Inflammatory macrophage treated with lipopolysaccharide for 4 hours (primary cell): ENCODE measurements around the gene TMEM132E.

Experiments used
- DNase-seq: peaks from one replicate; pipeline ENCODE4 v3.0.0-alpha.2; 2020

Gene TMEM132E

GRCh38 chr17:34667656-34668055 is 88.3 kb downstream of the TMEM132E start:
- no peak for DNase-seq

DNA sequence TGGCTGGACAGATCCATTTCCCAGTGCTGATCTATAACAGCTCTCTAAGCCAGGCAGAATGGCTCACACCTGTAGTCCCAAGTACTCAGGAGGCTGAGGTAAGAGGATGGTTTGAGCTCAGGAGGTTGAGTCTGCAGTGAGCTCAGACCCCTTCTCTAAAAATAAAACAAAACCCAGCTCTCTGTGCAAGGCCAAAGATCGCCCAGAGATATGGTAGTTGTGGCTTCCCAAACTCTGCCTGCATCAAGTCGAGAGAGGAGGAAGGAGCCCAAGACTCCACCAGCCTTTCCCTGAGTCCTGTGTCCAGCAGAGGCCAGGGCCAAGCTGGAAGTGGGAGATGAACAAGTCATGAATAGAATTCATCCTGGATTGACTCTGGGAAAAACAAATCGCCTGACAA is 88.8 kb downstream of the TMEM132E start:
- no peak for DNase-seq

DNA sequence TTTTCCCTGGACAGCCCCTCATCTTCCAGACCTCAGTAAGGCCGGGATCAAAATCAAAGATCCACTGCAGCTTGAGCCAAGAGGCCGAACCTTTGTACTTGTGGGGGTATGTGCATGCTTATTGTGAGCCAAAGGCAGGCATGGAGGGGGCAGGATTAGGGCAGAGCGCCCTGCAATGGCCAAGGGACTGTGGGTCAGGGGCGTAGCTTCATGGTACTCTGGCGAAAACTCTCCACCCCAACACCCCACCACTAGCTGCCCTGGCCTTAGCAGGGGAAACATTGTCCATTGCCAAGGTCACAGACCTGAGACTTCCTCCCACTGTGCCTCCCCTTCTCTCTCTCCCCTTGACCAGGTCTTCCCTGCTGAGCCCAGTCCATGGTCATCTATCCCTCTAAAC is 90.1 kb downstream of the TMEM132E start:
- DNase-seq: no peak

- no peak for DNase-seq
These were observed 91.2 kb downstream of the TMEM132E start for GRCh38 chr17:34670618-34671017.

DNA sequence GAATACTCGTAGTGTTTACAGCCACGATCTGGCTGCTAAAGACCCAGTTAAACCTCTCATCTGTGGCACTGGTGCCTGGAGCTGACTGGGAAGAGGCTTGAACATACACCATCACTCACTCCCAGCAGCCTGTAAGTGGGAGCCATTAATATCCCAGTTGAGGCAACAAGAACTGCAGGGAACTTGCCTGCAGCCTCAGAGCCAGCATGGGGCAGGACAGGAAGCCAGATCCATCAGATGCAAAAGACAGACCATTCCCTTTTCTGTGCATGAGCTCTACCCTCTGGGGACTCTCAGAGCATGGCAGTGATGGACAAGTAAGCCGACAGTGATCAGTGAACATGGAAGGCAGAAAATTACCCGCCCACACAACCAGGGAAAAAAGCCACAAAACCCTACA is 91.8 kb downstream of the TMEM132E start:
- no peak for DNase-seq

GRCh38 chr17:34672176-34672785 is 92.9 kb downstream of the TMEM132E start:
- no peak for DNase-seq

DNA sequence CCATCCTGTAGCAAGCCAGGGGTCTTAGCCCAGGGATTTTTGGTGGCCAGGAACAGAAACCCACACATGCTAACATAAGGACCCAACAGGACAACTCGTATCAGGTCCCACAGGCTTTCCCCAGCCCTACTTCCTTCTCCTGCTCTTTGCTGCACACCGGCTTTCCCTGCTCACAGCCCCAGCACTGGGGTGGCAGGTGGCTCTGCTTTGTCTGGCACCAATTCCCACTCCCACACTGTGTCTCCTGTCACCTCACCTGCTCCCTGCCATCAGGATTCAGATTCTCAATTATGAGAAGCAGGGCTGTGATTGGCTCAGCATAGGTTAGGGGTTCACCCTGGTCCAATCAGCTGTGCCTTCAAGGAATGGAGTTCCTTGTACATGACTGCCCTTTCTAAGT is 94.1 kb downstream of the TMEM132E start:
- no peak for DNase-seq

DNA sequence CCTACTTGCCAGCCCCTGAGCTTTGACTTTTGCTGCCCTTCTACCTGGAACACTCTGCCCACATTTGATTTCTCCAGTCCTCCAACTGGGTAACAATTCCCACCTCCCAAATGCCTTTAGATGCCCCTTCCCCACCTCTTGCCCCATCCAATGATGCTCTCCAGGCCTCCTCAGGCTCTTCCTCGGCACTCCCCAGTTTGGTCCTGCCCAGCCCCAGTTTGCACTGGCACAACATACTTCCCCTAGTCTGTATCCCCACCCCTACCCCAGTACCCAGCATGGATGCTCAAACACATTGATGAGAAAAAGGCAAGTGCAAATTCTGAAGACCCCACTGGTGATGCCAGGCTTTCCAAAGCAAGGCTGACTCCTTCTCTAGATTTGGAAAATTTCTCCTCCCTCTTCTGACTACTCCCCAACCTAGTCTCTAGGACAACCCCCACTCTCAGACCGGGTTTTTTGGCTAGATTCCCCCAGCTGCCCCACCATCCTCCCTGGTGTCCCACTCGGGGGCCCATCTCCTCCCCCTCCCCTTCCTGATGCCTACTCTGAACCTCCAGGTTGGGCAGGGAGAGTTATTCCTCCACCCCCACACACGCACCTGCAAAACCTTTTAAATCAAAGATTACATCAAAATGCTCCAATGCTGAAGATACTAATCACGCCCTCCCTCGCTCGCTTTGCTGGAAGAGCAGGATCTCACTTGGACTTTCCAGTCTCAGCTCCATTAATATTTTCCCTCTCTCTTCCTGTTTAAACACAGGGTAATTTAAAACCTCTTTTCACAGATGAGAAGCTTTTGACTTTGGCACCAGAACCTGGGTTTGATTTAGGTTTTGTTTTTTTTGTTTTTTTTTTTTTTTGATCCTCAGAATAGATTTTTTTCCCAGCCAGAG is 94.9 kb downstream of the TMEM132E start:
- no peak for DNase-seq

GRCh38 chr17:34675143-34675542 is 95.8 kb downstream of the TMEM132E start:
- no peak for DNase-seq

- DNase-seq: no peak
These were observed 96.2 kb downstream of the TMEM132E start for GRCh38 chr17:34675605-34676004.

DNA sequence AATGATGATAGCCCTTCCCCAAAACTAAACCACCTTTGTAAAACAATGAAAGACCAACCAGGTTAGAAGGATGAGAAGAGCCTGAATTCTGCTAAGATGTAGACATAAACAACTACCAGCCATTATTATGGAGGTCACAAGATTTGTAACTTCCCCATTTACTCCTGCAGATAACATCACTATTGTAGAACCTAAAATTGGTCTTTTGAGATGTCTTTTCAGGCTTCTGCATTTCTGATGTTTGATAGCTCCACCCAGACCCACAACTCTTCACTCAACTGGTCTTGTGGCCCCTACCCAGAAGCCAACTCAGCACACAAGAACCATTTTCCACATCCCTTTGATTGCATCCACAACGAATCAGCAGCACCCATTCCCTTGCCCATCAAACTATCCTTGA is 100.8 kb downstream of the TMEM132E start:
- no peak for DNase-seq

DNA sequence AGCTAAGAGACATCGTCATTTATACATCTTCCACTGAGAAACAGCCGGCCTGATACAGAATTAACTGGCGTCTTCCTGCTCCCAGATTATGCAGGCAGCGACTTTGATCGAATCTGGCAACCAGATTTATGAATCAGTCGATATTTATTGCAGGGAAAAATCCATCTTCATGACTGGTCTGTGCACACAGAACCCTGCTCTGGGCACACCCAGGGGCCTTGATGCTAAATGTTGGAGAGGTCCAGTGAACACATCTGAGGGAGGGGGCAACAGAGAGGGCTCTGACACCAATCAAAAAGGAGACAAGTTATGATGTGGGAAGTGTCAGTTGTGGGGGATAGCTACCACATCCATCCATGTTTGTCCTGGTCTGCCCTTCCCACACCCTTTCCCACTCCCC is 102.9 kb downstream of the TMEM132E start:
- DNase-seq: no peak

- no peak for DNase-seq
These were observed 104.0 kb downstream of the TMEM132E start for GRCh38 chr17:34683390-34683789.
